ENCODE measurements around the gene CELA2A.
"Not testable (repeated sequence)": the region's sequence is repeated elsewhere in the genome, so short reads cannot be mapped to it uniquely, and the experiment has no call there.

GRCh38 chr1:15471067-15471466, 14.5 kb downstream of the CELA2A start:
- not testable (repeated sequence) for TF ChIP-seq CTCF (IDR thresholded peaks at IDR 0.05); SIN3A (IDR thresholded peaks at IDR 0.05; ENCODE audit: borderline replicate concordance, insufficient read depth, low read depth, low read length); TCF7L2 (IDR thresholded peaks at IDR 0.05; ENCODE audit: low read depth, low read length); POLR2AphosphoS5 (IDR thresholded peaks at IDR 0.05; ENCODE audit: low read depth, low read length); REST (IDR thresholded peaks at IDR 0.05; ENCODE audit: insufficient read depth in 1 of 2, low read depth in 2 of 2, low read length in 1 of 2)
